Gastrocnemius medialis (tissue), 4 donors: ENCODE results near the gene SEMA6C. TPM values are rescaled to one million over a fixed set of nuclear protein-coding genes. Genes with fewer than 3 reads are reported as not detected.

Source experiments
- ATAC-seq, 2 donors: fragments of 150-250 bp; one replicate each; pipeline ENCODE4 v1.9.1; 2016
- DNase-seq, 2 donors: peaks; one replicate each; pipeline ENCODE4 v3.0.0-alpha.2; 2019
- H3K27ac ChIP-seq, 4 donors: fragments of 200-600 bp; sonication (generic); 1 replicate in 1 of 4; 2 replicates in 3 of 4; pipeline ENCODE4 v1.5.1; 2016 to 2018; ENCODE audit warnings: mild to moderate bottlenecking in 2 of 4, moderate library complexity in 1 of 4
- H3K27me3 ChIP-seq, 3 donors: fragments of 200-600 bp; sonication (generic) in 2 of 3; 1 replicate in 1 of 3; 2 replicates in 2 of 3; pipeline versions ENCODE4 v1.5.1 to v1.6.0; 2016 to 2019; ENCODE audit warnings: mild to moderate bottlenecking in 1 of 3, moderate library complexity in 1 of 3
- H3K36me3 ChIP-seq, 2 donors: fragments of 200-600 bp; sonication (generic) in 1 of 2; one replicate each; pipeline ENCODE4 v1.5.1; 2017 to 2018
- H3K4me1 ChIP-seq, 2 donors: fragments of 200-600 bp; sonication (generic) in 1 of 2; one replicate each; pipeline ENCODE4 v1.5.1; 2016 to 2017; ENCODE audit warnings: mild to moderate bottlenecking in 2 of 2
- H3K4me3 ChIP-seq, 4 donors: fragments of 200-600 bp; sonication (generic) in 3 of 4; 1 replicate in 1 of 4; 2 replicates in 3 of 4; pipeline ENCODE4 v1.5.1; 2016 to 2019; ENCODE audit warnings: mild to moderate bottlenecking in 2 of 4
- H3K9me3 ChIP-seq, 3 donors: fragments of 200-600 bp; sonication (generic) in 2 of 3; 1 replicate in 1 of 3; 2 replicates in 2 of 3; pipeline ENCODE4 v1.5.1; 2016 to 2019
- POLR2A ChIP-seq, 2 donors: fragments of 450-650 bp; IDR thresholded peaks; one replicate each; pipeline ENCODE4 v1.6.1; 2017; ENCODE audit warnings: antibody characterized with exemption in 2 of 2, mild to moderate bottlenecking in 2 of 2, moderate library complexity in 2 of 2
- in situ Hi-C, 4 donors: fragments of 200-750 bp; cut with MboI; loops; one replicate each; pipeline versions ENCODE4 v1.15.0 to v1.8.0; 2017; ENCODE audit warnings: low sequenced_read_pairs in 4 of 4
- intact Hi-C: fragments of 100-400 bp; cut with DNase I; formaldehyde crosslinking; loops from one replicate; pipeline ENCODE4 v1.15.1; 2023; ENCODE audit warnings: low total_unique reads
- total RNA-seq, 4 donors: library from RNA; depleted of rRNA; stranded (reverse); fragments of >200 nt; gene quantifications; one replicate each; pipeline versions ENCODE4 v1.1.0 to v1.2.3, GENCODE V29; 2016
- TF ChIP-seq, protein P1 (sequence below), 5 experiments: fragments of 450-650 bp in 3 of 5; fragments of 200-600 bp in 2 of 5; sonication (generic) in 2 of 5; IDR thresholded peaks in 4 of 5; conservative IDR thresholded peaks in 1 of 5; 1 replicate in 4 of 5; 2 replicates in 1 of 5; pipeline ENCODE4 v1.5.1; 2016 to 2019; ENCODE audit warnings: antibody characterized with exemption in 5 of 5, mild to moderate bottlenecking in 3 of 5, moderate library complexity in 3 of 5

SEMA6C gene
- total RNA-seq, 4 donors from 2014 or later: 51.5 to 121 (median 108) TPM

GRCh38 chr1:151143057-151143435 is 3.4 kb downstream of the SEMA6C start:
- H3K27me3 ChIP-seq: no peaks in the 10 kb centered on the region
- in situ Hi-C loops (no loop called here), intact Hi-C loops (no loop called here)
- H3K4me3 ChIP-seq: peak overlapping the region in 3 of 4 donors; percentile 89 to 97 (median 90)
- TF ChIP-seq, protein P1, sequence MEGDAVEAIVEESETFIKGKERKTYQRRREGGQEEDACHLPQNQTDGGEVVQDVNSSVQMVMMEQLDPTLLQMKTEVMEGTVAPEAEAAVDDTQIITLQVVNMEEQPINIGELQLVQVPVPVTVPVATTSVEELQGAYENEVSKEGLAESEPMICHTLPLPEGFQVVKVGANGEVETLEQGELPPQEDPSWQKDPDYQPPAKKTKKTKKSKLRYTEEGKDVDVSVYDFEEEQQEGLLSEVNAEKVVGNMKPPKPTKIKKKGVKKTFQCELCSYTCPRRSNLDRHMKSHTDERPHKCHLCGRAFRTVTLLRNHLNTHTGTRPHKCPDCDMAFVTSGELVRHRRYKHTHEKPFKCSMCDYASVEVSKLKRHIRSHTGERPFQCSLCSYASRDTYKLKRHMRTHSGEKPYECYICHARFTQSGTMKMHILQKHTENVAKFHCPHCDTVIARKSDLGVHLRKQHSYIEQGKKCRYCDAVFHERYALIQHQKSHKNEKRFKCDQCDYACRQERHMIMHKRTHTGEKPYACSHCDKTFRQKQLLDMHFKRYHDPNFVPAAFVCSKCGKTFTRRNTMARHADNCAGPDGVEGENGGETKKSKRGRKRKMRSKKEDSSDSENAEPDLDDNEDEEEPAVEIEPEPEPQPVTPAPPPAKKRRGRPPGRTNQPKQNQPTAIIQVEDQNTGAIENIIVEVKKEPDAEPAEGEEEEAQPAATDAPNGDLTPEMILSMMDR (IDR thresholded peaks at IDR 0.05 in 4 of 5, conservative IDR thresholded peaks at IDR 0.05 in 1 of 5): peak; percentile 18 to 52 (median 45)
- peak; percentile 31 to 61 for TF ChIP-seq POLR2A (IDR thresholded peaks at IDR 0.05)
- peak overlapping the region; percentile 95 to 99 (median 98) for H3K27ac ChIP-seq
- ATAC-seq: peak; percentile 16 to 37
- no peak for DNase-seq
- H3K36me3 ChIP-seq: peaks cover 0 to 24% of the 10 kb centered on the region in 2 donors
- H3K4me1 ChIP-seq: peaks cover 49 to 61% of the 10 kb centered on the region in 2 donors
- no peaks in the 10 kb centered on the region for H3K9me3 ChIP-seq

DNA sequence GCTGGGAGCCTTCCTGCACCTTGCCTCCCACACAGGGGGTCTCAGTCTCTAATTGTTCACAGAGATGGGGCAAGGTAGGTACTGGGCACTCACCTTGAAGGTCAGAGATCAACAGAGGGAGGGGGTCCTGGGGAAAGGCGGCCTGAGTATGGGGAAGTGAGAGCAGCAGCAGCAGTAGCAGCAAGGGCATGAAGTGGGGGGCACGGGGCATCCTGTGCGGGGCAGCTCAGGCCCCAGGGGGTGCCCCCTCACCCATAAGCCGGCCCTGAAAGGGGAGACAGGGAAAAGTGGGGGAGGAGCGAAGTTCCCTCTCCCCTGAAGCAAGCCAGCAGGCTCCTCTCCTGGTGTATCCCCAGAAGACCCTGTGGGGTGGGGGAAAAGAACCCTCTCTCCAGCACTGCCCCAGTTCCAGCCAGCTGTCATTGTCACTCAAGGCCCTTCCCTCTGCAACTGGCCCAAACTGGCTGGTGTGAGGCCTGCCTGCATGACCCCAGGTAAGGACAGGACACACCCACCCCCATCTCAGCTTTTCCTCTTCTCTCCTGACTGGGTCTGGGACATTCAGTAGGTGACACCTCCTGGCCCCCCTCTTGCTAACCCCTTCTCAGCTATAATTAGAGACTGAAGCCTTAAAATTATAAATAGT is 3.9 kb downstream of the SEMA6C start:
- H3K4me1 ChIP-seq: peaks cover 51 to 57% of the 10 kb centered on the region in 2 donors
- DNase-seq (peak; percentile 93 to 99), ATAC-seq (peak; percentile 50 to 56)
- in situ Hi-C loops (no loop called here), intact Hi-C loops (no loop called here)
- H3K4me3 ChIP-seq: peak overlapping the region in 2 of 4 donors; percentile 89 to 97
- H3K27me3 ChIP-seq: no peaks in the 10 kb centered on the region
- no peak for TF ChIP-seq POLR2A (IDR thresholded peaks at IDR 0.05)
- TF ChIP-seq, protein P1 (IDR thresholded peaks at IDR 0.05 in 4 of 5, conservative IDR thresholded peaks at IDR 0.05 in 1 of 5): no peak
- H3K36me3 ChIP-seq: peaks cover 0 to 29% of the 10 kb centered on the region in 2 donors
- peak overlapping the region; percentile 95 to 99 (median 98) for H3K27ac ChIP-seq
- H3K9me3 ChIP-seq: no peaks in the 10 kb centered on the region

DNA sequence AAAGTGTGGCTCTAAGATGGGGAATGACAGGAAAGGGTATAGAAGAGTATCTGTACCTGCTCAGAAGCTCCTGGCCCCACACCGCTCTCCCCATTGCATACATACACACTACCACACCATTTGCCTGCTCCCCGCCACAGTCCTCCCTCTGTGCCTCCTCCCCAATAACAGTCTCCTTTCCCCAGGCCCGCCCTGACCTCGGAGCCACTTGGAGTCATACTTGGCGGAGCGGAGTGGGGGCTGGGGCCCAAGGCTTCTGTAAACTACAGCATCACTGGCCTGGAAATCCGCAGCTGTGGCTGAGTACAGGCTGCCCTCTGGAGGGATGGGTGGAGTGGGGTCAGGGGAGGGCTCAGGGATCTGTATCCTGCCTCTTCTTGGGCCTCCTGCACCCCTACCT is 8.6 kb downstream of the SEMA6C start:
- no peaks in the 10 kb centered on the region for H3K27me3 ChIP-seq
- intact Hi-C loops: no loop called here
- H3K9me3 ChIP-seq: no peaks in the 10 kb centered on the region
- H3K4me1 ChIP-seq: peaks cover 25 to 33% of the 10 kb centered on the region in 2 donors
- in situ Hi-C loops: no loop called here
- TF ChIP-seq, protein P1 (IDR thresholded peaks at IDR 0.05 in 4 of 5, conservative IDR thresholded peaks at IDR 0.05 in 1 of 5): no peak
- TF ChIP-seq POLR2A (IDR thresholded peaks at IDR 0.05): no peak
- H3K27ac ChIP-seq: peak overlapping the region in 3 of 4 donors; percentile 24 to 98 (median 43)
- DNase-seq (peak in 1 of 2 donors; percentile 31), ATAC-seq (no peak)
- H3K36me3 ChIP-seq: peaks cover 0 to 76% of the 10 kb centered on the region in 2 donors
- no peak overlapping the region for H3K4me3 ChIP-seq

GRCh38 chr1:151135433-151136385 is 10.7 kb downstream of the SEMA6C start:
- H3K9me3 ChIP-seq: no peaks in the 10 kb centered on the region
- H3K27ac ChIP-seq: peak overlapping the region; percentile 33 to 98 (median 60)
- H3K27me3 ChIP-seq: no peaks in the 10 kb centered on the region
- DNase-seq: peak in 1 of 2 donors; percentile 42
- no peak overlapping the region for H3K4me3 ChIP-seq
- peak in 1 of 2 donors; percentile 18 for ATAC-seq
- H3K4me1 ChIP-seq: peaks cover 6 to 13% of the 10 kb centered on the region in 2 donors
- intact Hi-C loops: no loop called here
- in situ Hi-C loops: no loop called here
- peaks cover 0 to 84% of the 10 kb centered on the region in 2 donors for H3K36me3 ChIP-seq
- no peak for TF ChIP-seq POLR2A (IDR thresholded peaks at IDR 0.05)
- TF ChIP-seq, protein P1 (IDR thresholded peaks at IDR 0.05 in 4 of 5, conservative IDR thresholded peaks at IDR 0.05 in 1 of 5): peak in 2 of 5 experiments; percentile 18 to 24
